GM08714 (cell line): ENCODE results near the gene CXCL6.

Experiments
- H3K4me3 ChIP-seq: fragments of 200-500 bp; sonication (Bioruptor generic); 2 replicates; pipeline ENCODE4 v1.5.1; 2014; ENCODE audit warnings: mild to moderate bottlenecking, low read length, inconsistent platforms
- ZNF274 ChIP-seq: IDR thresholded peaks from 2 replicates; pipeline ENCODE4 v1.6.1; 2012; ENCODE audit warnings: mild to moderate bottlenecking, low read depth, low read length

CXCL6 gene

DNA sequence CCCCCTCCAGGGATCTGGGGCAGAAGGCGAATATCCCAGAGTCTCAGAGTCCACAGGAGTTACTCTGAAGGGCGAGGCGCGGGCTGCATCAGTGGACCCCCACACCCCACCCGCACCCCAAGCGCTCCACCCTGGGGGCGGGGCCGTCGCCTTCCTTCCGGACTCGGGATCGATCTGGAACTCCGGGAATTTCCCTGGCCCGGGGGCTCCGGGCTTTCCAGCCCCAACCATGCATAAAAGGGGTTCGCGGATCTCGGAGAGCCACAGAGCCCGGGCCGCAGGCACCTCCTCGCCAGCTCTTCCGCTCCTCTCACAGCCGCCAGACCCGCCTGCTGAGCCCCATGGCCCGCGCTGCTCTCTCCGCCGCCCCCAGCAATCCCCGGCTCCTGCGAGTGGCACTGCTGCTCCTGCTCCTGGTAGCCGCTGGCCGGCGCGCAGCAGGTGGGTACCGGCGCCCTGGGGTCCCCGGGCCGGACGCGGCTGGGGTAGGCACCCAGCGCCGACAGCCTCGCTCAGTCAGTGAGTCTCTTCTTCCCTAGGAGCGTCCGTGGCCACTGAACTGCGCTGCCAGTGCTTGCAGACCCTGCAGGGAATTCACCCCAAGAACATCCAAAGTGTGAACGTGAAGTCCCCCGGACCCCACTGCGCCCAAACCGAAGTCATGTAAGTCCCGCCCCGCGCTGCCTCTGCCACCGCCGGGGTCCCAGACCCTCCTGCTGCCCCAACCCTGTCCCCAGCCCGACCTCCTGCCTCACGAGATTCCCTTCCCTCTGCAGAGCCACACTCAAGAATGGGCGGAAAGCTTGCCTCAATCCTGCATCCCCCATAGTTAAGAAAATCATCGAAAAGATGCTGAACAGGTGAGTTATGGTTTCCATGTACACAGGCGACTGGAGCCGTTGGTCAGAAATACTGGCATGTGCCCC lies 32.9 kb downstream of the CXCL6 start, which contains the start of gene CXCL1:
Gene CXCL1 (plus strand): TSS at position 264 of the 926 bp plus-strand sequence. CDS start 78 bp downstream, at position 342.
- no peak within 1 kb of the TSS for H3K4me3 ChIP-seq
- no peak for TF ChIP-seq ZNF274

DNA sequence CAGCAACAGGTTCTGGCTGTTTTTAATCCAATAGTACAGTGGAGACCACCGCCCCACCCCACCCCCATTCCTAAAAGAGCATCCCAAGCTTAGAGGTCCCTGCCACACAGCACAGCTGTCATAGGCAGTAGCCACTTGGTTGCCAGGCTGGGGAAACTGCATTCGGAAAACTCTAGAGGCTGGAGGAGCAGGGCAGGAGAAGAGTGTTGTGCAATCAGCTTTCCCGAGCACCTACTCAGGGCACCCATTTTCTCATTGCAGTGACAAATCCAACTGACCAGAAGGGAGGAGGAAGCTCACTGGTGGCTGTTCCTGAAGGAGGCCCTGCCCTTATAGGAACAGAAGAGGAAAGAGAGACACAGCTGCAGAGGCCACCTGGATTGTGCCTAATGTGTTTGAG lies 33.8 kb downstream of the CXCL6 start:
- H3K4me3 ChIP-seq: no peak overlapping the region
- no peak for TF ChIP-seq ZNF274

DNA sequence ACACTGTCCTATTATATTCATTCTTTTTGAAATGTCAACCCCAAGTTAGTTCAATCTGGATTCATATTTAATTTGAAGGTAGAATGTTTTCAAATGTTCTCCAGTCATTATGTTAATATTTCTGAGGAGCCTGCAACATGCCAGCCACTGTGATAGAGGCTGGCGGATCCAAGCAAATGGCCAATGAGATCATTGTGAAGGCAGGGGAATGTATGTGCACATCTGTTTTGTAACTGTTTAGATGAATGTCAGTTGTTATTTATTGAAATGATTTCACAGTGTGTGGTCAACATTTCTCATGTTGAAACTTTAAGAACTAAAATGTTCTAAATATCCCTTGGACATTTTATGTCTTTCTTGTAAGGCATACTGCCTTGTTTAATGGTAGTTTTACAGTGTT lies 34.3 kb downstream of the CXCL6 start:
- H3K4me3 ChIP-seq: no peak overlapping the region
- no peak for TF ChIP-seq ZNF274

DNA sequence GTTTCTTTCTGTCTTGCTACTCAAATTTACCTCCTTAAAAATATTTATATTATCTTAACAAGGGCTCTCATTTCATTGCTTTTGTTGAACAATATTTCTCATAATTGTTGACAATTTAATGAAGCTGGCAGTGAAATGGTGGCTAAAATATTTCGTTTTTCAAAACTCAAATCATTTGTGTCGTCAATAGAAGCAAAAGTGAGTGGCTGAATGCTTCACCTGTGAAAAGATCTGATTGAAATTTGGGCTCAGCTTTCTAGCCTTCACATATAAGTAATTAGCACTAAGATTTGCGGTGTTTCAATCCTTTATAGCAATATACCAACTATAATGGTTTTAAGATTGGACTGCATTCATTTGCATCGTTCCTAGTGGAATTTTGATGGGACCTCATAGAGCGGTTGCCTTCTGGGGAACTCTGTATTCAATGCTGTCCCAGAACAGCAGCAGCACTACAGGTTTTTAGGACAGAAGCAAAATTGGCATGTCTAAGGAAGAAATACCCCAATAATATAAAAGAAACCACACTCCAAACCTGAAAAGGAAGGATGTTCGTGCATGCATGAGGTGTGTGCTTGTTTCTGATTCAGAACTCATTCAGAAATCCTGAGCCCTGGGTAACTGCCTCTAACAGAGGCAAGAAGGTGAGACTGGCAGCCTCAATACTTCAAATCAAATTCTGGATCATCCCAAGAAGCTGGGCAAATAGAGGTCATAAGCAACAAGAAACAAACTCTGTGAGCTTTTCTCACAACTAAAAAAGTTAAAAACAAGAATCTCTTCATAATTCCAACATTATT lies 35.2 kb downstream of the CXCL6 start:
- TF ChIP-seq ZNF274: no peak
- no peak overlapping the region for H3K4me3 ChIP-seq

DNA sequence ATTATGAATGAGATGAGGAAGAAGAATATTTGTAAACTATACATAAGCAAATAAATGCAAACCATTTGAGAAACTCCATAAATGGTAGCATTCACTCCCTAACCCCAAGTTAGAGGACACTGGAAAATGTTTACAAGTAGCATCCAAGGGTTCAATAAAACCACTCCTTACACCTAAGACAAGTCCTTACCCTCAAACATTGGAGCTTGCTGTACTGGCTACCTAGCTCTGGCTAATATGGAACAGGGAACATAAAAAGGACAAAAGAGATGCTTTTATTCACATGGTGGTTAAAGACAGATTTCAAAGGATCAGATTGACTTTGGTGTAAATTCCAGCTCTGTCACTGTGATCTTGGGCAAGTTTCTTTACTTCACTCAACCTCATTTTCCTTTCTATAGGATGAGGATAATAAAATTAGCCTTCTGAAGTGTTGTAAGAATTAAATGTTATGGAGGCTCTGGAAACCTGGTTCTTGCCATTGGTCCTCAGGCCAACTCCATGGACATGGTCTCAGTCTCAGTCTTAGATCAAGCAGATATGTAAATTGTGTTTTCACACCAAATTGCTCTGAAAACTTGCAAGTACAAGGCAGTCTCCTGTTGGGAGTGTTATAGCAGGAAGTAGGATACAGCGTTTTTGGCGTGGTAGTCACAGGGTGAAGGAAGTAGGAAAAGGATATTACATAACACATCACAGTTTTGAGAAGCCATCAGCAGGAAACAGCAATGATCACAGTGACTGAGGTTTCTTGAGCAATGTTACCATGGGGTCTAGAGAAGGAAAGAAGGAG lies 36.0 kb downstream of the CXCL6 start:
- H3K4me3 ChIP-seq: no peak overlapping the region
- TF ChIP-seq ZNF274: no peak

DNA sequence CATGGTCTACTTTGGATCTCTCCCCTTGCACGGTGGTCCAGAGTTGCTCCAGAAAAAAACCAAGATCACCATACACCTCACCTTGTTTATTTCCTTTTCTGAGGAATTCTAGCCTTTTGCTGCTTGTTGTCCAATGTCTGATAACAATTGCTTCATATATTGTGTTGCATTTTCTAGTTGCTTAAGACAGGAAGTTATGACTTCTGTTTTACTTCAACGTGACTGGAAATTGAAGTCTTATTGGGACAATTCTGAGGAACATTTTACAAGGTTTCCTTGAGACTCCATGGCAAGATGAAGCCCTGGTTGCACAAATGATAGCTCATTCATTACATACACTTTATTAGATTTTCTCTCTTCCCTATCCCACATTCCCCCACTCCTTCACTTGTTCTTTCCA lies 37.9 kb downstream of the CXCL6 start:
- TF ChIP-seq ZNF274: no peak
- H3K4me3 ChIP-seq: no peak overlapping the region

DNA sequence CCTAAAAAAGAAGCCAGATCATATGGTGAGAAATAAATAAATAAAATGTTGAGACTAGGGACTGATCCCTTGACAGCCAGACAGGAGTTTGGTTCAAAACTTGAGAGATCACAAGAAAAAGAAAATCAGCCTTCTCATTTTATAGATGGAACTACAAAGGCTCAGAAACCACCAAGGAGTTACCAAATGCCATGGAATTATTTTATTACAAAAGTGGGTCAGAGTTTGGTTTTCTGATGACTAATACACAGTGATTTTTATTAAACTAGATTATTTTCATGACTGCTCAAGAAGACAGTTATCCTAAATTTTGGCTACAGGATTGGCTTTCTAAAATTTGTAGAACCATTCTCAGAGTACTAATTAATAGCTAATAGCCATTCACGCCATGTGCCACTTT lies 38.9 kb downstream of the CXCL6 start:
- H3K4me3 ChIP-seq: no peak overlapping the region
- no peak for TF ChIP-seq ZNF274

DNA sequence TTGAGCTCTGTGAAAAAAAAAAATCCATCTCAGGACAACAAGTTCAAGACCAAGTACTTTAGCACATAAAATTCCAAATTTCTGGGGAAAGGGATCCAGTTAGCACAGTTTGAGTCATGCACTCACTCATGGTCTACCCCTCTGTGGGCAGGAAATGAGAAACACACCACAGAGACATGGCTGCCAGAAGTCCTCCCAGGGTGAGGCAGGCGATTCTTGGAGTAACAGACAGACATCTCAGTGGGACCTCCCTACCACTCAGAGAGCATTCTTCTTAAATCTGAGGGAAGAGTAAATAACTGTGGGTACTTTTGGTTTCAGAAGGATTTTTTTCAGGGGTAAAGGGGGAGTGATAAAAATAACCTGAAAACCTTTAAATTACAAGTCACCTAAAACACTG lies 46.8 kb downstream of the CXCL6 start:
- H3K4me3 ChIP-seq: no peak overlapping the region
- TF ChIP-seq ZNF274: no peak

DNA sequence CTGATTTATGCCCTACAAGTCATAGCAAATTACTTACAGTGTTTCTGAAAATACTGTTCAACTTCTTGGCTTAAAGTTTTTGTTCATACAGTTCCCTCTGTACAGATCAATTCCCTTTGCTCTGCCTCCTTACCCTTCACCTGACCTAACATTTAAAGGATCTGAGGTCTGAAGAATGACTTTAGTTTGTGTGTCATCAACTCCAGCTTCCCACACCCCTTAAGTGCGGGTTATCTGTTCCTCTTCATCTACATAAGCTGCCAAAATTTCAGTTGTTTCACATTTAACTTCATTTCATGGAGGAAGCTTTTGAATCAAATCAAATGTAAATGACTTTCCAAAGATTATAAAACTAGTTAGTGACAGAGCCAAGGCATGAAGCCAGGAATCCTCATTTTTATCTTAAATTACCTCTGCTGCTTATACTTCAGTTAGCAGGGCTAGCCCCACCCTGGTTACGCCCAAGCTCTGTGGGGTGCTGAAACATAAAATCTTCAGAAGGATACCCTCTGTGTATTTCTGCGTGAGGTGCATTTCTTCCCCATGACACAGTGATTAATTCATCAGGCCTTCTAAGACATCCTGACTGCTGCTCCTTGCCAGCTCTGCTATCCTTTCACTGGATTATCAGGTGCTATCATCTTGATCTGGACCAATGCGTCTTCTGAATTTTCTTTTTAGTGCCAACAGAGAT lies 49.2 kb downstream of the CXCL6 start:
- H3K4me3 ChIP-seq: no peak overlapping the region
- no peak for TF ChIP-seq ZNF274
